Epithelial cell of prostate (primary cell): Measurements from ENCODE around the gene SUPT7L.
"Not testable (repeated sequence)": the region's sequence is repeated elsewhere in the genome, so short reads cannot be mapped to it uniquely, and the experiment has no call there.

Experiments used
- DNase-seq: peaks from one replicate; pipeline ENCODE4 v3.0.0-alpha.2; 2011; ENCODE audit warnings: low read depth, low spot score
- H3K27ac ChIP-seq: fragments of 450-650 bp; 2 replicates; pipeline ENCODE4 v1.5.1; 2017; ENCODE audit warnings: mild to moderate bottlenecking

SUPT7L gene

DNA sequence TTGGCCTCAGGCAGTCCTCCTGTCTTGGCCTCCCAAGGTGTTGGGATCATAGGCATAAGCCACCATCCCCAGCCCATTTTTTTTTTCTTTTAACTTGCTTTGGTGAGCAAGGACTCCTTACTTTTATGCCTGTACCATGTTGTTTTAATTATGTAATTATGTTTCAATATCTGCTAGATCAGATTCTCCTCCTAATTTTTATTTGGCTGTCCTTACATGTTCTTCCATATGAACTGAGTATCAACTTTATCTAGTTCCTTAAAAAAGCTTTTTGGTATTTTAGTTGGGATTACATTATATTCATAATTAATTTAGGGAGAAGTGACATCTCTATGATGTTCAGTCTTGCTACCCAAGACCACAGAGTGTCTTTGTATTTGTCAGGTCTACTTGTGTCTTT lies 18.2 kb downstream of the SUPT7L start:
- no peak overlapping the region for H3K27ac ChIP-seq
- no peak for DNase-seq

DNA sequence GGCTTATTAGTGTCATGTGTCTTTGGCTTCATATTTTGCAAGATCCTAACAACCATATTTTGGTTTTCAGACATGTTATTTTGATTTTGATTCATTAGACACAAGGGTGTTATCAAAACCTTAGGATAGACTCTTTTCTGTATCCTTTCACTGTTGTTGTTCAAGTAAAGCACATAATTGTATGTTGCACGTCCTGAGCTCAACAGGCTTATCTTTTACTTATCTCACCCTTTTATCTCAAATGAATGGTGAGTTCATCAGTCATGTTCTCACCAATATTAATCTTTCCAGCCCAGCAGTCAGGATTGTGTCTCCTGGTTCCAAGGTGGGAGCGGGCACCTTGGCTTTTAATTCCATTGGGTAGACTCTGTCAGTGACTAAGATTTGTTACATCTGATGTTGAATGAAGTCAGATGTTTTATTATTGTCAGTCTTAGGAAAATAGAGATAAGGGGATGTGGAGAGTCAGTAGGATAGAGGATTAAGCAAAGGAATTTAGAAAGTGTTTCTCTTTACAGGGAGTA lies 22.6 kb downstream of the SUPT7L start:
- H3K27ac ChIP-seq = no peak overlapping the region
- DNase-seq = no peak

DNA sequence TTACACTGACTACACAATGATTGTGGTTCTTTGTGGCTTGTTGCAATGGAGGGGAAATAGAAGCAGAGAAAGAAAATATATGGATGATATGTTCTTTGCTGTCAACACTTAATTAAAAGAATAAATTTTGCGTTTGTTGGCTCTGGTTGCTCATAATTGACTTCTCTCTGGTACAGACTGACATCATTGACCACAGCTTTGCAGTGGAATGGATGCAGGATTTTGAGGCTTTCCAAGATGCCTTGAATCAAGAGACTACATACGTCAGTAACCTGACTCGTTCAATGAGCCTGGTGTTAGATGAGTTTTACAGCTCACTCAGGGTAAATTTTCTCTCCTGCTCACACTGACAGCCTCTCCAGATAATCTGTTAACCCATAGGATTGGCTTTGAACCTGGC lies 24.7 kb downstream of the SUPT7L start:
- H3K27ac ChIP-seq = peak overlapping the region; percentile 91
- peak; percentile 72 for DNase-seq

DNA sequence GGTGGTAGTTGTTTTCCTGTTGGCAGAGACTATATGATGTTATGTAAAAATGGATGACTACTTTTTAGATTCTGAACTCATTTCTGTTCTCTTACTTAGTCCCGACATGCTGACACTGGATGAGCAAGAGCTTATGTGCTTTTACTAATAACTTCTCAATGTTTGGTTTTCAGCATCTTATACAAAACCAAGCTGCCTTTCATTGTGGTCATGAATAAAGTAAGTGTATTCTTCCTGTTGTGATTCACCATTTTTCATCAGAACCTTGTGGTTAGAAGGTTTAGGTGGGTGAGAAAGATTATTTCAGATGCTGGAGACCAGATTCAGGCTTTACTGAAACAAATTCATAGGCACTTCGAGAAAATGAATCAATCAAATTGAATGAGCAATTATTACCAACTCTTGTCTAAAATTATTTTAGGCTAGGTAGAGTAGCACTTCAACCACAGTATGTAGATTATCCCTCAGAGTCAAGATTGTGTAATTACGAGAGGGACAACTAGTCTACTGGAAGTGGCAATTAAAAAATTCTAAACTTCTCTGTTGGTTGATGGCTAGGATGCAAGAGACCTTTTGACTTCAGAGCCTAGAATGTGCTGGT lies 25.3 kb downstream of the SUPT7L start:
- peak; percentile 97 for DNase-seq
- H3K27ac ChIP-seq = peak overlapping the region; percentile 91

DNA sequence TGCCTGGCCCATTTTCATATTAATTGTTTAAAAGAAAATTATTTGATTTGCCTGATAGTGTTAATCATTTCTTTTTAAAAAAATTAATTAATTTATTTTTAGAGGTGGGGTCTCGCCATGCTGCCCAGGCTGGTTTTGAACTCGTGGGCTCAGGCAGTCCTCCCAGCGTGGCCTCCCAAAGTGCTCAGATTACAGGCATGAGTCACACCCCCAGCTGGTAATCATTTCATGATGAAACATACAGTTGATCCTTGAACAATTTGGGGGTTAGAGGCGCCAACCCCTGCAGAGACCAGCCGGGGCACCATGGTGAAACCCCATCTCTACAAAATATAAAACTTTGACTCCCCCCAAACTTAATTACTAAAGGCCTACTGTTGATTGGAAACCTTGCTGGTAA lies 26.6 kb downstream of the SUPT7L start:
- no peak for DNase-seq
- H3K27ac ChIP-seq = peak overlapping the region; percentile 91

DNA sequence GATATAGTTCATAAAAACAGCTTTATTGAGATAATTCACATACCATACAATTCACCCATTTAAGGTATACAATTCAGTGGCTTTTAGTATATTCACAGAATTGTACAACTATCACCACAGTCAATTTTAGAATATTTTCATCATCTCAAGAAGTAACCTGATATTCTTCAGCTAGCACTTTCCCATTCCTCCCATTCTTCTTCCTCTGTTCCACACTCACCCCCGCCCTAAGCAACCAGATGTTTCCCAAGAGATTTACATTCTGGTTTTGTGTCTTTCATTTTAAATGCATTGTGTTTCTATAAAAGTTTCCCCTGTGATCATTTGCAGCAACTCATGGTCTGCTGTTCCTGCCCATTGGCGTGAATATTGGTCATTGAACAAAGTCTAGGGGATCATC lies 29.1 kb downstream of the SUPT7L start:
- H3K27ac ChIP-seq = no peak overlapping the region

DNA sequence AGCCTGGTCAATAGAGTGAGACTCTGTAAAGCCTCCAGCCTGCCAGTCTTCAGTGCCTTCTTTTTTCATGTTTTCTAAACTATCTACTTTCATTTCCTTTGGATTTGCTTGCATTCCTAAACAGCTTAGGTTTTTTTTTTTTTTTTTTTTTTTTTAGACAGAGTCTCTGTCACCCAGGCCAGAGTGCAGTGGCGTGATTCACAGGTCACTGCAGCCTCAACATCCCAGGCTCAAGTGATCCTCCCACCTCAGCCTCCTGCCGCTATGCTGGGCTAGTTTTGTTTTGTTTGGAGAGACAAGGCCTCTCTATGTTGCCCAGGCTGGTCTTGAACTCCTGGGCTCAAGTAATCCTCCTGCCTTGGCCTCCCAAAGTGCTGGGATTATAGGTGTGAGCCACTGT lies 33.2 kb downstream of the SUPT7L start:
- not testable (repeated sequence) for DNase-seq
- peak overlapping the region; percentile 94 for H3K27ac ChIP-seq

More for the DNA sequence above, 29.1 kb downstream of the SUPT7L start:
- DNase-seq = no peak

DNA sequence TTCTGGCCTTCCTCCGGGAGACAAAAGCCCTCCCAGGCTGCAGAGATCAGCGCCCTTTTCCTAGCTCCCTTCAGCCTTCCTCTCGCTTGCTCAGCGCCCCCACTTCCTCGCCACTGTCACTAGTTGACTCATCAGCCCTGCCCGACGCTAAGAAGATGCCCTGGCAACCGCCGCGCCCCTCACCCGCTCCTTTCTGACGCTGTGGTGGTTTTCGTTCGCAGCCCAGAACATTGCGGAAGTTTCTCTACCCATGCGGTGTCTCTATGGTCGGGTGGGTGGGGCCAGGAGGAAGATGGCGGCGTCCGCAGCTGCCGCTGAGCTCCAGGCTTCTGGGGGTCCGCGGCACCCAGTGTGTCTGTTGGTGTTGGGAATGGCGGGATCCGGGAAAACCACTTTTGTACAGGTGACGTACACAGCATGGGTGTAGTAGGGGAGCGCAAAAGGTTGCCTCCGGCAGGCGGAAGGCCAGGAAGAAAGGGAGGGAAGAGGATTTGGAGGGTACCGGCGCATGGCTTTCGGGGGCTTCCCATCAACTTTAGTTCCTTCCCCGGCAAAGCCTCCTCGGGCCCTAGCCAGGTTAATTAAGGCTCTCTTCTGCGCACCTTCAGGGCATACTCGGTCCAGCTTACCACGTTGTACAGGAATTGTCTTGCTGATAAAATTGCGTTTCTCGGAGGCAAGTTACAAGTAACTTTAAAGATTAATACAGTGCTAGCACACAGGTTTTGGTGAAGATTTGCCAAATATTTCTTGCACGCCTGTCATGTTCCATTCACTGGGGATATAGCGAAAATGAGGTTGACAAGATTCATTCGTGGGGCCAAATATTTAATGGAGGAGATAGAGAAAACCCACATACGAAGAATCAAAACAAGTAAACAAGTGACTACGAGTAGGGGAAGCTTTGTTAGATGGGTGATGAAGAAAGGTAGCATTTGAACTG lies 34.4 kb downstream of the SUPT7L start, which contains the start of the genes CCDC121 and GPN1:
Gene CCDC121 (minus strand): TSS at position 246 of the 943 bp plus-strand sequence. CDS start 1,213 bp downstream, outside the sequence.
Gene GPN1 (plus strand): TSS at position 284 of the 943 bp plus-strand sequence. CDS start 9 bp downstream, at position 293.
- peak within 1 kb of the TSS; percentile 94 for H3K27ac ChIP-seq
- peak; percentile 76 for DNase-seq

DNA sequence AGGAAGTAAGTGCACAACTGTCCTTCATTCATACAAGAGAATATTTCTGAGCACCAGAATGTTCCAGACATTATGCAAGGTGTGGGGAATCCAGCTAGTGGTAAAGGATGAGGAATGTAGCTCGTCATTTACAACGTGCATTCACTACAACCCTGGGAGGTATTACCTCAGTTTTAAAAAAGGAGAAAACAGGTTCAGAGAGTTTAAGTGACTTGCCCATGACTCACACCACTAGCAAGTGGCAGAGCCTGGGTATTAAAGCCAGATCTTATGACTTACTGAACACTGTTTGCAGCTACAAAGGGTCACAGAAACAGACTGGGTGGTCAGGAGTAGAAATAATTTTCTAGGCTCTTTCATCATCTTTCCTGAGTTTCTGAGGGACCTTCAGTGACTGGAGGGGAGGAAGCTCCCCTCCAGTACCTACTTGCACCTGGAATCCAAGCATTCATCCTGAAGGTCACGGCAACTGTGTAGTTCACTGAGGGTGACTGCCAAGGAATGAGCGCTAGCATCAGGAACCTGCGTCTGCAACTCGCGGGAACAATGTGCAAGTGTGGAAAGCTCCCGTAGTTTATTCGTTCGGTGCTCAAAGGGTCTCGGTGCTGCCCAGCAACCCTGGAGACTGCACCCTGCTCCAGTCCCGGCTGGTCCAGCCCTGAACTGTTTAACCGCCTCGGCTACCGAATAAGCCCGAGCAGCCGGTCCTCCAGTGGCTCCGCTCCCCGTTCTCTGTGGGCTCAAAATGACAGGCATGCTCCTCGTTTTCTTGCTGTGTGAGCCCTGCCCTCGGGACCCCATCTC lies 35.2 kb downstream of the SUPT7L start:
- H3K27ac ChIP-seq = peak overlapping the region; percentile 94
- peak; percentile 92 for DNase-seq

DNA sequence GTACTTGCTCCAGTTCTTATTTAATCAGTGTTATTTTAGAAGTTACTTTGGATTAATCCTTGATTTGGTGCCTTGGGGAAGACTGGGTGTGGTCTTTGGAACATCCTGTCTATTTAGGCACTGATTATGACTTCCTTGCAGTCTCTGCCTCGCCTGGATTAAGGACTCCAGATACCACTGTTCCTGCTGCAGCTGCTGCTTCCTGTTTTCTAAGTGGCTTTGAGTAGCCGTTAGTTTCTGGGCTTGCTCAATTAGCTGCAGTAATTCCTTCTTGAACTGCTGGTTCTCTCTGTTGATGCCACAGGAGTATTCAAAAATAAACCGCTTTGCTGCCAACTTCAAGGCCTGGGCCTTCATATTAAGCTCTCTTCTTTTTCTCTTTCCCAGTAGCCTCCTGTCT lies 36.5 kb downstream of the SUPT7L start:
- peak overlapping the region; percentile 94 for H3K27ac ChIP-seq
- DNase-seq = not testable (repeated sequence)

DNA sequence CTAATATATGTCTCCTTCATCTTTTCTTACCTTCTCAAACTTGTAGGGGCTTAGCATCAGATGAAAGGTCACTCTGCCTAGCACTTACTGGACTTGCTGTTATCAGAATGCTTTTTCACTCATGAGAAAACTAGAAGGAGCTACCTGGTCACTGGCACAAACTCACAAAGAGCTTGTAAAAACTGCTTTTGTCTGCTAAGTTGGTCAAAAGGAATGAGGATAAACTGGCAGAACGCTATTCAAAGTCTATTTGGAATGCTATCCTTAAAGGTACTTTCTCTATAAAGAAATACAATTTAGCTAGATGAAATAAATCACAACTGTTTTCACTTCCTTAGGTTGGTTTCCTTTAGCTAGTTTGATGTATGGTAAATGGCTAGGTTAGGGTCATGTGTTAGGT lies 37.1 kb downstream of the SUPT7L start:
- not testable (repeated sequence) for DNase-seq
- peak overlapping the region; percentile 94 for H3K27ac ChIP-seq

DNA sequence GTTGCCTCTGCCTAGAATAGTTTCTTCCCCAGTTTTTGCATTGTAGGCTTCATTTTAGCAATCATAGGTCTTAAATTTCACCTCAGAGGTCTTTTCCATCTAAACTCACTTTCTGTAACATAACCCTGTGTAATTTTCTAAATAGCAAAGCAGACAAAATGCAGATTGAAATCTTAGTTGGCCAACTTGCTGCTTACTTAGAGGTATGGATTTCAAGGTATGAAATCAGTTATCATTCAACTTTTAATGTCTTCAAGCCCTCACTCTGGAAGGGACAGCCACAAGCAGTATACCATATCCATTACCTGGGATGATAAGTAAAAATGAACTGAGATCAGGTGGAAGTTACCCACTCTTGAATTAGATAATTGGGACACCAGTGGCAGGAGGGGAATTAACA lies 38.5 kb downstream of the SUPT7L start:
- peak overlapping the region; percentile 94 for H3K27ac ChIP-seq
- DNase-seq = no peak

DNA sequence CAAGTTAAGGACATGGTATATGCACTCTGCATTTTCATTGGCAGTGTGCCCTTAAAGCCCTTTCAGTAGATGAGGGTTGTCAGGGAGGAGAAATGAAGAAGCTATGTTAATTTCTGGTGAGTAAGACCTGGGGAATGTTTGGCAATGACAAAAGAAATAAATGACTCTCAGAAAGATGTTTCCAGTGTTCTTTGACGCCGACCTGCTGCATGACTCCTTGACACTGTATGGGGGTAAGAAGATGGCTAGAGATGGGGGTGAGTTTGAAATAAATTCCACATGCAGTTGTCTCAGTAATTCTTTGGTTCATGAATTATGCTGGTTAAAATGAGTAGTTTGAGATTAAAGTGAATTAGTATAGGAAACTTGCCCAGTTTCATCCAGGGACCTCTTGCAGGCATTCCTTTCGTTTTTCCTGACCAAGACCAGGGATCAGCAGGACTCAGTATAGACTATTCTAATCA lies 40.5 kb downstream of the SUPT7L start:
- H3K27ac ChIP-seq = no peak overlapping the region
- no peak for DNase-seq

DNA sequence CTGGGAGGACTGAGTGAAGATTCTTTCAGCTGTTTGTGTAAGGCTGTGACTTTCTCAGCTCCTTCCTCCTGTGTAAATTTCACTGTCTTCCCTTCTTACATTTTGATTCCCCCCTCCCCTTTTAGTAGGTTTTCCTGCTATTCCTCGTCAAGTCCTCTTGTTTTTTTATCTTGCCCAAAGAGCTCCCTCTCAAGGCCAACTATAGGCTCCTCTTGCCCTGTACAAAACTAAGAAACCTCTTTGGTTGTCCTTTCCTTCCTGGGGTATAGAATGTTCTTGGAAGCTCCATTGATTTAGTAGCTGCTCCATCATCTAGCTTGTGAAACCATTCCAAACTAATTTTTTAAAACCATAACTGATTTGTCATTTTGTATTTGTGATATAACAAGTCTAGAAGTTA lies 41.9 kb downstream of the SUPT7L start:
- no peak overlapping the region for H3K27ac ChIP-seq
- no peak for DNase-seq

DNA sequence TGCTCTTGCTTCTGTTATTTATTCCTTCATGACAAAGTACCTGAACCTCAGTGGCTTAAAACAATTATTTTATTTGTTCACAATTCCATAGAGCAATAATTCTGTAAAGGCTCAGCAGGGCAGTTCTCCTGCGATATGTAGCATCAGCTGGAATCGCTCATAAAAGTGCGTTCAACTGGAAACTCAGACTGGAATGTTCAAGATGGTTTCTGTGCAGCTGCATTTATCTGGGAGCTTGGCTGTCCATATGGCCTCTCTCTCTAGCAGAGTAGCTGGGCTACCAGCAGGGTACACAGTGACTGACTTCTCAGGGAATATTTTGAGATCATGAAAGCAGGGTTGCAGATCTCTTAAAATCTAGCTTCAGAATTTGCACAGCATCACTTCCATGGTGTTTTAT lies 48.1 kb downstream of the SUPT7L start:
- H3K27ac ChIP-seq = no peak overlapping the region
- DNase-seq = no peak

DNA sequence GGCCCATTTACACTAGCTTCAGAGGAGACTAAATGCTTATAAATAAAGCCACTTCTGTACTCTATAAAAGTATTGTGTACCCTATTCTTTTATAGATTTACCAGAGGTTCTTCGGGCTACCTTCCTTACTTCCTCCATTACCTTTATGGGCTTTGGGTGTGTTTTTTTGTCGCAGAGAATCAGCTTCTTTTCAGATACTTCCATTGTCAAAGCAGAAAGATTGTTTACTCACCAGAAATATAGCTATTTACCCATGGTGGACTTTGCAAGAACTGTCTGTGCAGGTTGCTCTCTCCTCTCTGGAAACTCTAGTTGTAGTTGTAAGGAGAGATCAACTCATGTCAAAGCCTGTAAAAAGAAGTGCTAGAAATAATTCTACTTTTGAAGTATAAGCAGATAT lies 49.4 kb downstream of the SUPT7L start:
- no peak overlapping the region for H3K27ac ChIP-seq
- DNase-seq = no peak

DNA sequence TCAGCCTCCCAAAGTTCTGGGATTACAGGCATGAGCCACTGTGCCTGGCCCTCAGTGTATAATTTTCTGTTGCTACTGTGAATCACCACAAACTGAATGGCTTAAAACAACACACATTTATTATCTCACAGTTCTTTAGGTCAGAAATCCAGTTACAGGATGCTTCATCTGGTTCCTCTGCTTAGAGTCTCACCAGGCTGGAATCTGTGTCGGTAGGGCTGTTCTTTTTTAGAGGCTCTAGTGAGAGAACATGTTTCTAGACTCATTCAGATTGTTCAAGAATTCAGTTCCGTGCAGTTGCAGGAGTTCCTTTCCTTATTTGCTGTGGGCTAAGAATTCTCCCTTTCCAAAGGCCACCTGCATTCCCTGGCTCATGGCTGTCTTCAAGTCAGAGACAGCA lies 56.8 kb downstream of the SUPT7L start:
- no peak overlapping the region for H3K27ac ChIP-seq
- DNase-seq = no peak
